Measurements from ENCODE around the gene CDC37L1.
A peak's percentile ranks its signal among the peaks of the same experiment; 100 is the strongest.
"Not testable (repeated sequence)": the region's sequence is repeated elsewhere in the genome, so short reads cannot be mapped to it uniquely, and the experiment has no call there.

The CDC37L1 gene

GRCh38 chr9:4679268-4680172, at the start of gene CDC37L1:
TSS of gene CDC37L1 (plus strand) at chr9:4679569. CDS start at chr9:4679768, 199 bp downstream.
- peak; percentile 93 to 99 for DNase-seq (ENCODE audit: low read depth in 2 of 2)

- DNase-seq (ENCODE audit: low read depth in 2 of 2): no peak
Measured at GRCh38 chr9:4630836-4631235, 48.5 kb upstream of the CDC37L1 start.

- no peak for DNase-seq (ENCODE audit: low read depth in 2 of 2)
Measured at GRCh38 chr9:4638968-4639367, 40.4 kb upstream of the CDC37L1 start.

- DNase-seq (ENCODE audit: low read depth in 2 of 2): no peak
Measured at GRCh38 chr9:4639420-4639819, 39.9 kb upstream of the CDC37L1 start.

- no peak for DNase-seq (ENCODE audit: low read depth in 2 of 2)
Measured at GRCh38 chr9:4640027-4640426, 39.3 kb upstream of the CDC37L1 start.

- DNase-seq (ENCODE audit: low read depth in 2 of 2): no peak
Measured at GRCh38 chr9:4642351-4642750, 37.0 kb upstream of the CDC37L1 start.

GRCh38 chr9:4654084-4654483, 25.3 kb upstream of the CDC37L1 start:
- DNase-seq (ENCODE audit: low read depth in 2 of 2): no peak

GRCh38 chr9:4654538-4654937, 24.8 kb upstream of the CDC37L1 start:
- DNase-seq (ENCODE audit: low read depth in 2 of 2): no peak

GRCh38 chr9:4656196-4656595, 23.2 kb upstream of the CDC37L1 start:
- not testable (repeated sequence) for DNase-seq (ENCODE audit: low read depth in 2 of 2)

GRCh38 chr9:4656621-4657020, 22.7 kb upstream of the CDC37L1 start:
- no peak for DNase-seq (ENCODE audit: low read depth in 2 of 2)

GRCh38 chr9:4657426-4658159, 21.8 kb upstream of the CDC37L1 start:
- no peak for DNase-seq (ENCODE audit: low read depth in 2 of 2)

- DNase-seq (ENCODE audit: low read depth in 2 of 2): not testable (repeated sequence)
Measured at GRCh38 chr9:4660665-4661064, 18.7 kb upstream of the CDC37L1 start.

- no peak for DNase-seq (ENCODE audit: low read depth in 2 of 2)
Measured at GRCh38 chr9:4661165-4661564, 18.2 kb upstream of the CDC37L1 start.

GRCh38 chr9:4661611-4662010, 17.8 kb upstream of the CDC37L1 start:
- no peak for DNase-seq (ENCODE audit: low read depth in 2 of 2)

- peak in 1 of 2 donors; percentile 44 for DNase-seq (ENCODE audit: low read depth in 2 of 2)
Measured at GRCh38 chr9:4662108-4662988, 17.0 kb upstream of the CDC37L1 start, which contains the start of gene PLPP6. TSS of gene PLPP6 (plus strand) at chr9:4662294. CDS start at chr9:4662376, 82 bp downstream.

- DNase-seq (ENCODE audit: low read depth in 2 of 2): no peak
Measured at GRCh38 chr9:4662989-4663792, 16.2 kb upstream of the CDC37L1 start.

GRCh38 chr9:4663956-4664355, 15.4 kb upstream of the CDC37L1 start:
- no peak for DNase-seq (ENCODE audit: low read depth in 2 of 2)

- DNase-seq (ENCODE audit: low read depth in 2 of 2): no peak
Measured at GRCh38 chr9:4665357-4665756, 14.0 kb upstream of the CDC37L1 start.

- no peak for DNase-seq (ENCODE audit: low read depth in 2 of 2)
Measured at GRCh38 chr9:4666042-4666699, 13.2 kb upstream of the CDC37L1 start, which contains the start of gene SPATA6L. TSS of gene SPATA6L (minus strand) at chr9:4666480. CDS start at chr9:4666250, 230 bp downstream.

GRCh38 chr9:4667681-4668080, 11.7 kb upstream of the CDC37L1 start:
- no peak for DNase-seq (ENCODE audit: low read depth in 2 of 2)

All from stimulated activated CD4-positive, alpha-beta T cell treated with anti-CD3 and anti-CD28 coated beads, Interleukin-1b, Interleukin-23, amount 100 ng/mL, for 1 hour (primary cell).